ENCODE data around the gene PLXND1.
A peak's percentile ranks its signal among the peaks of the same experiment; 100 is the strongest.

PLXND1 gene, protein sequence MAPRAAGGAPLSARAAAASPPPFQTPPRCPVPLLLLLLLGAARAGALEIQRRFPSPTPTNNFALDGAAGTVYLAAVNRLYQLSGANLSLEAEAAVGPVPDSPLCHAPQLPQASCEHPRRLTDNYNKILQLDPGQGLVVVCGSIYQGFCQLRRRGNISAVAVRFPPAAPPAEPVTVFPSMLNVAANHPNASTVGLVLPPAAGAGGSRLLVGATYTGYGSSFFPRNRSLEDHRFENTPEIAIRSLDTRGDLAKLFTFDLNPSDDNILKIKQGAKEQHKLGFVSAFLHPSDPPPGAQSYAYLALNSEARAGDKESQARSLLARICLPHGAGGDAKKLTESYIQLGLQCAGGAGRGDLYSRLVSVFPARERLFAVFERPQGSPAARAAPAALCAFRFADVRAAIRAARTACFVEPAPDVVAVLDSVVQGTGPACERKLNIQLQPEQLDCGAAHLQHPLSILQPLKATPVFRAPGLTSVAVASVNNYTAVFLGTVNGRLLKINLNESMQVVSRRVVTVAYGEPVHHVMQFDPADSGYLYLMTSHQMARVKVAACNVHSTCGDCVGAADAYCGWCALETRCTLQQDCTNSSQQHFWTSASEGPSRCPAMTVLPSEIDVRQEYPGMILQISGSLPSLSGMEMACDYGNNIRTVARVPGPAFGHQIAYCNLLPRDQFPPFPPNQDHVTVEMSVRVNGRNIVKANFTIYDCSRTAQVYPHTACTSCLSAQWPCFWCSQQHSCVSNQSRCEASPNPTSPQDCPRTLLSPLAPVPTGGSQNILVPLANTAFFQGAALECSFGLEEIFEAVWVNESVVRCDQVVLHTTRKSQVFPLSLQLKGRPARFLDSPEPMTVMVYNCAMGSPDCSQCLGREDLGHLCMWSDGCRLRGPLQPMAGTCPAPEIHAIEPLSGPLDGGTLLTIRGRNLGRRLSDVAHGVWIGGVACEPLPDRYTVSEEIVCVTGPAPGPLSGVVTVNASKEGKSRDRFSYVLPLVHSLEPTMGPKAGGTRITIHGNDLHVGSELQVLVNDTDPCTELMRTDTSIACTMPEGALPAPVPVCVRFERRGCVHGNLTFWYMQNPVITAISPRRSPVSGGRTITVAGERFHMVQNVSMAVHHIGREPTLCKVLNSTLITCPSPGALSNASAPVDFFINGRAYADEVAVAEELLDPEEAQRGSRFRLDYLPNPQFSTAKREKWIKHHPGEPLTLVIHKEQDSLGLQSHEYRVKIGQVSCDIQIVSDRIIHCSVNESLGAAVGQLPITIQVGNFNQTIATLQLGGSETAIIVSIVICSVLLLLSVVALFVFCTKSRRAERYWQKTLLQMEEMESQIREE (N-terminal part only)

GRCh38 chr3:129606636-129607390 lies at the start of gene PLXND1:
TSS of gene PLXND1 (minus strand) at chr3:129606676. CDS start at chr3:129606639, 37 bp downstream.
- peak; percentile 92 for DNase-seq (ENCODE audit: low spot score)
- Histone ChIP-seq H3K4me3 (peak within 1 kb of the TSS; percentile 92), H3K27ac (peak within 1 kb of the TSS; percentile 94 to 98)
- no peak for TF ChIP-seq CTCF (IDR thresholded peaks at IDR 0.05)

DNA sequence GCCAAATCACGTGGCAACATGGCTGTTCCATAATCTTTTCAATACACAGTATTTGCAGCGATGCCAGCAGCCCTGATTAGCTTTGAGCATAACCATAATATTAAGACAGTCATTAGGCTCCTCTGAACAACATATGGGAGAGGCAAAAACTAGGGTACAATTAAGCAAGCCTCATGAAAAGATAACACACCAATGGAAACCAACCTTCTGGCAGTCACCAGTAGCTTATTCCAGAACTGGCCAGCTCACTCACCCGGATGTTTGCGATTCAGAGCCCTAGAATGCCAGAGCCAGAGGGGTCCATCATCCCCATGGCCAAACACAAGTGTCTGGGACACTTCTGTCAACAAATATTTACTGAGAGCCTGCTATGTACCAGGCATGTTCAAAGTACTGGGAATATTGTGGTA lies 48.8 kb upstream of the PLXND1 start:
- H3K4me3 ChIP-seq, result no peak overlapping the region
- no peak overlapping the region for H3K27ac ChIP-seq
- no peak for TF ChIP-seq CTCF (IDR thresholded peaks at IDR 0.05)
- no peak for DNase-seq (ENCODE audit: low spot score)

DNA sequence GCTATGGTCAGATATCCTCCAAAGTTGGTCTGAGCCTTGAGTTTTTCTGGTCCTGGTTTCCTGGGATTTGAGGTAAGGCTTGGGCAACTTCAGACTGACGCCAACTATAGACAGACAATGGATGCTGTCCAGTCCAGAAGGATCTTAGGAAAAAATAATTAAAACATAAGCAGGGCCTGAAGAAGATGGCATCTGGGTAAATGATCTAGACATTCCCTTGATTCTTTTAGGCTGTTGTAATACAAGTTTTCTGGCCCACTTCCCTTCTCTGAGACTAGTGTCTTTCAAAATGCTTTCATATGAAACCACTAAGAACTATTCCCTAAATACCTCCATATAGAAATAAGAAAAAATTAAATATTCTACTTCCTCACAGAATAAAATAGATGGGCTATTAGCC lies 47.7 kb upstream of the PLXND1 start:
- no peak for TF ChIP-seq CTCF (IDR thresholded peaks at IDR 0.05)
- no peak for DNase-seq (ENCODE audit: low spot score)
- Histone ChIP-seq H3K4me3 (no peak overlapping the region), H3K27ac (no peak overlapping the region)

GRCh38 chr3:129653019-129653418 lies 46.5 kb upstream of the PLXND1 start:
- no peak for TF ChIP-seq CTCF (IDR thresholded peaks at IDR 0.05)
- no peak overlapping the region for H3K27ac ChIP-seq
- no peak for DNase-seq (ENCODE audit: low spot score)

DNA sequence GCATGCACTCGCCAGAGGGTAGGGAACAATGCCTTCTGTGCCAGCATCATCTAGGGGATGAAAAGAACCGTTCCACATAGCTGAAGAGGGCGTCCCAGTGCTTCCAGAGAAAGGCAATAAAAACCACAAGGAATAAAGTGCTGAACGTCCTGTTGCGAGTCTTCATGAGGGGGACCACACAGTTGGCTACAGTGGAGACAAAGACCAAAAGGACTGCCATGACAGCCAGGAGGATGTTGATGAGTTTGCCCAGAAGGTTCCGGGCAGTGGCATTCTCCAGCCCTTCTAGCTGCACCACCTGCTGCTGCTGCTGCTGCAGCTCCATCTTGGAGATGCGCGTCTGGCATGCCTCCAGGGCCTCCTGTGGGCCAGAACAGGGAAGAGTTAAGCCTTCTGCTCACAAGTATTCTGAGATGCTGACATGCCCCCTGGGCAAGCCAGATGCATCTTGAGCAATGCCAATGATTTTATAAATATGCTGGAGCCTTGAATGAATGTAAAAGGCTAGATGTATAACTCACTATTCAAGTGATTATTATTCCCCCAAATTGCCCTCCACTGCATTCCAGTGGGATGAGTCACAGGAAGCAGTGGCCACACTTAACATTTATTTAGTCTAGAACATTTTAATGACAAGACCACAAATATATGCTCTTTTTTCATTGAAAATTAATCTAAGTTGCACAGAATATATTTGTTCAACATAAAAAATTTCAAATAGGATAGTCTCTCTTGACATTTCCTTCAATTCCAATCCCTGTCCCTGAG lies 45.1 kb upstream of the PLXND1 start:
- Histone ChIP-seq H3K4me3 (no peak overlapping the region), H3K27ac (no peak overlapping the region)
- no peak for TF ChIP-seq CTCF (IDR thresholded peaks at IDR 0.05)
- DNase-seq (ENCODE audit: low spot score), result no peak

More at GRCh38 chr3:129653019-129653418, 46.5 kb upstream of the PLXND1 start:
- no peak overlapping the region for H3K4me3 ChIP-seq
